Superior temporal gyrus (tissue), 1 donor: ENCODE data around the gene BCL3.

Source experiments
- DNase-seq: peaks from one replicate; pipeline ENCODE4 v3.0.0-alpha.2; 2016; ENCODE audit errors: extremely low spot score

Gene BCL3

GRCh38 chr19:44741841-44742329 lies 6.6 kb upstream of the BCL3 start:
- DNase-seq = peak; percentile 76

GRCh38 chr19:44742330-44743061 lies 6.0 kb upstream of the BCL3 start:
- DNase-seq = no peak

DNA sequence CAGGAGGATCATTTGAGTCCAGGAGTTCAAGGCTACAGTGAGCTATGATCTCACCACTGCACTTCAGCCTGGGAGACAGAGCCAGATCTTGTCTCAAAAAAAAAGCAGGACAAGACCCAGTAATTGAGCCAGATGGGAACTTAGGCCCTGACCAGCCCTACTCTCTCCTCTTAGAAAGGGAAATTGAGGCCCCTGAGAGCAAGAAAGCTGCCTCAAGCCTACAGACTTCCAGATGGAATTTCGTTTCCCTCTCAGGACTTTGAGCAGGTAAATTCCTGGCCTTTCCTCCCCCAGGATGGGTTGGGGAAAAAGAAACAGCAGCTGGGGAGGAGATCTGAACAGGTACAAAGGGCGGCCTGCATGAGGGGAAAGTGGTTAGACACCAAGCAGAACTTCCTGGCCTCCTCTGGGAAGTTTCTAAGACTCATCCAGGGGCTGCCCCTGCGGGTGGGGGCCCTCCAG lies 3.6 kb upstream of the BCL3 start:
- no peak for DNase-seq

- DNase-seq = no peak
Observed at GRCh38 chr19:44745341-44745831, 3.1 kb upstream of the BCL3 start.

- no peak for DNase-seq
Observed at GRCh38 chr19:44745887-44746600, 2.5 kb upstream of the BCL3 start.

DNA sequence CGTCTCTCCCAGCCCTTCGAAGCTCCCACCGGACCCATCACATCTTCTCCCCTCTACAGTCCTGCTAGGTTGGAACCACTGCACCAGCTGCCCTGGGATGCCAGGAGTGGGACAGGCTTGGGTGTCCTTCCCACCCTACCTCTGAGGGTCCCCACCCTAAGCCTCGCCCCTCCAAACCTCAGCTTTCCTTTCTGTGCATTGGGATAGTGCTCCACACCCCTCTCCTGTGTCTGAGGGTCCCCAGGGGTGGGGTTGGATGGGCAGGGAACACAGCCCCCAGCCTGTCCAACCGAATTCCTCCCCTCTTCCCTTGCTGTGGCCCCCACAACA lies 1.9 kb upstream of the BCL3 start:
- no peak for DNase-seq

GRCh38 chr19:44746946-44747738 lies 1.4 kb upstream of the BCL3 start:
- peak; percentile 27 for DNase-seq

- peak; percentile 16 for DNase-seq
Observed at GRCh38 chr19:44747739-44748425, 626 bp upstream of the BCL3 start.

GRCh38 chr19:44749292-44749691 lies 784 bp downstream of the BCL3 start:
- DNase-seq = no peak

DNA sequence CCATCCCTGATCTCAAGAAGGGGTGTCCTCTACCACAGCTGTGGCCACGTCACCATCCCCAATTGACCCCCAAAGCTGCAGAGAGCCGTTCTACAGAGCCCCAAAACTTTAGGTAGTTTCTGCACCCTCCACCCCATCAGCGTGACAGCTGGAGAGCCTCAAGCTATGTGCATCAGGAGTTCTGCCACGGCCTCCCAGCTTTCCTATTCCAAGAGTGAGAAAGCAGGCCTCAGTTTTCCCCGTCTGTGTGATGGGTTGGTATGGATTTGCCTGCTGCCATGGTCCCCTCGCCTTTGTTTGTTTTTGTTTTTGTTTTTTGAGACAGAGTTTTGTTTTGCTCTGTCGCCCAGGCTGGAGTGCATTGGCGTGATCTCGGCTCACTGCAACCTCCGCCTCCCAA lies 1.5 kb downstream of the BCL3 start:
- DNase-seq = no peak

- DNase-seq = no peak
Observed at GRCh38 chr19:44752123-44752815, 3.8 kb downstream of the BCL3 start.

DNA sequence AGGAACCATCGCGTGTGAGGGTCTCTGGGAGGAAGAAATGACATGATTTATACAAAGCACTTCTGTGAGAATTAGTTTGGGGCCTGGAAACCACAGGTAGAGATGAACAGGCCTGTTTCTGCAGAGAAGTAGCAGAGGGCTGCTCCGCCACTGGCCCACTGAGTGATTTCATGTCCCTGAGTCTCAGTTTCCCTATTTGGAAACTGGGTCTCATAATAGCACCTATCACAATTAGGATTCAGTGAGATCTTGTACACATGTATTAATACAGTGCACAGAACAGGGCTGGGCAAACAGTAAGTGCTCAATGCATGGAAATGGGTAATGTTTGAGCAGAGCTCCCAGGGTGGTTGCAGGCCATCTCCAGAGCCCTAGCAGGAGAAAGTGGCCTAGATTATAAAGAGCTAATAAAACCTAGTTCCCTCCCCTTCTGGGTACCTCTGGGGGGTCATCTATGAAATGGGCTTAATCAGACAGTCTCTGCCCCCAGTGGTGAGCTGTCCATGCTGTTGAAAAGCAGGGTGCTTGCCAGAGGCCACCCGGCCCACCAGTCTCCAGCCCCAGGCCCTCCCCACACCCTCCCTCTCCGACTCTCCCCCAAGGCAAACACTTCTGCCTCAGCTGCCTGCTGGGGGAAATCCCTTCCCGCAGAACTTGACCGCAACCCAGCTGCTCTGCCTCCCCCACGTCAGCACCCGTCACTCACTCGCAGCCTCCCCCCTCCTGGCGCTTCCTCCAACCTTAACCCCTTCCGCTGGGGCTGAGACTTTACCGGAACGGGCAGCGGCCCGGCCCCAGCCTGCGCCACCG lies 4.5 kb downstream of the BCL3 start:
- no peak for DNase-seq

DNA sequence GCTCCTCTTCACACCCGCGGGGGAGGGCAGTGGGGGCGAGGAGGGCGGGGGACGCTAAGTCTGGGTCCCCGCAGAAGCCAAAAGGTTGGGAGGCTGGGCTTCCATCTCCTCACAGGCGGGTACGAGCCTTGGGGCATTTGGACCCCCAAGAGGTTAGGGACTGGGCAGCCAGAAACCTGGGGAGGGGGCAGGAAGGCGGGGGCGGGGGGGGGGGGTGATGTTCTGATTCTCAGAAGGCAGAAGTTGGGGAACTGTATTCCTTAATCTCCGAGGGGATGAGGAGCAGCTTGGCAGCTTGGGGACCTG lies 5.1 kb downstream of the BCL3 start:
- no peak for DNase-seq

GRCh38 chr19:44753932-44754749 lies 5.6 kb downstream of the BCL3 start:
- DNase-seq = no peak

- no peak for DNase-seq
Observed at GRCh38 chr19:44754750-44755080, 6.2 kb downstream of the BCL3 start.

DNA sequence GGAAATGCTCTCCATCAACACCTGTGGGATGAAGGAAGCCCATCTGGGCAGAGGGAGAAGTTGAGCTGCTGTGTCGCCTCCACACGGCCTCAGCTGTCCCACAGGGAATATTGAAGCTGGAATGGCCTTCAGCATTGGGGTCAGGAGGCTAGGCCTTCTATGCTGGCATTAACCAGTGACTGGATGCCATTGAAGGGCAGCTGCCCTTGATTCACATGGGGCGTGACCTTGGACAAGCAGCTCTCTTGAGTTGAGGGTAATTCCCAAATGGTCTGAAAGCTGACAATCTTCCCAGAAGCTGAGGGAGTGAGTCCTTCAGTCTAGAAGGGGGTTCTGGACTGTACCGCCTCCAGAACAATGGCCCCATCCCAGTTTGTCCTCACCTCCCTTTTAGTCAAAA lies 6.7 kb downstream of the BCL3 start:
- DNase-seq = no peak

DNA sequence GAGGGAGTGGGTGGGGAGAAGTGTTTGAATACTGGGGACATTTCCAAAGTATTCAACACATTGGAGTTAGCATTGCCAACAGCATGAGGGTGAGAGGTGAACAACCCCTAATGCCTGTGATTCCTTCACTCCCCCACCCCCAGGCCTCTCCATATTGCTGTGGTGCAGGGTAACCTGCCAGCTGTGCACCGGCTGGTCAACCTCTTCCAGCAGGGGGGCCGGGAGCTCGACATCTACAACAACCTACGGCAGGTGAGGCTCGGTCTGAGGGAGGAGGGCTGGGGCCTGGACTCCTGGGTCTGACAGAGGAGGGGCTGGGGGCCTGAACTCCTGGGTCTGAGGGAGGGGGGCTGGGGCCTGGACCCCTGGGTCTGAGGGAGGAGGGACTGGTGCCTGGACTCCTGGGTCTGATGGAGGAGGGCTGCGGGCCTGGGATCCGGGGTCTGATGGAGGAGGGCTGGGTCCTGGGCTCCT lies 7.6 kb downstream of the BCL3 start:
- no peak for DNase-seq

DNA sequence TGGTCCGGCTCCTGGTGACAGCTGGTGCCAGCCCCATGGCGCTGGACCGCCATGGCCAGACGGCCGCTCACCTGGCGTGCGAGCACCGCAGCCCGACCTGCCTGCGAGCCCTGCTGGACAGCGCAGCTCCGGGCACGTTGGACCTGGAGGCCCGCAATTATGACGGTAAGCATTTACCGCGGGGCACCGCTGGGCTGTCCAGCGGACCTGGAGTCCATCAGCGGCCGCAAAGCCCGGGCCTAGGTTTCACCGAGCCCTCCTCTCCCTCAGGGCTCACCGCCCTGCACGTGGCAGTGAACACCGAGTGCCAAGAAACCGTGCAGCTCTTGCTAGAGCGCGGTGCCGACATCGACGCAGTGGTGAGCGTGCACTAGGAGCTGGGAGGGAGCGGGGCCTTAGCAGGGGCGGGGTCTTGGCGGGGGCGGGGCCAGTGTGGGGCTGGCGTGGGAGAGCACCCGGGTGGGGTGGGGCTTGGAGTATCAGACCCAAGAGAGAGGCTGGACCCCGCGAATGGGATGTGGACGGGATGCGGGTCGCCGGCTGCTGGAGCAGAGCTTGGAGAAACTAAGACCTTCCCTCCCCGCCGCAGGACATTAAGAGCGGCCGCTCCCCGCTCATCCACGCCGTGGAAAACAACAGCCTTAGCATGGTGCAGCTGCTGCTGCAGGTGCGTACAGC lies 8.7 kb downstream of the BCL3 start:
- no peak for DNase-seq
